ENCODE data around the gene SPARC.

SPARC gene

DNA sequence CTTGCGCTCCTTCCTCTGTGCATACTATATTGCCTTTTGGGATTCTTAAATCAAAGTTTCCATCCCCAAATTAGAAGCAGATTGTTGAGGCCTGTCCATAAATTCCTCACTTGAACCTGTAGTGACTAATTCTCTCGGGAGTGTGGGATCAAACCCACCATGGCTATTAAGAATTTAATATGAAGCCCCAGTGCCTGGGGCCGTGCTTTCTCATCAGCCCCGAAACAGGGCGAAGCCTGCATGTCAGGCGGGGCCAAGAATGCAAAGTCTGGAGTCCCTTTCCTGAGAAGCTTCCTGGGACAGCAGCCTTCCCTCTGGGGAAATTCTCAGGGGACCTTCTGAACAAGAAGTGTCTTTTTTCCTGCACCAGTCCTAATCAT lies 66.3 kb downstream of the SPARC start:
- H3K27me3 ChIP-seq (replicated peaks): peaks cover 2% of the 10 kb centered on the region
- TF ChIP-seq, protein P1, sequence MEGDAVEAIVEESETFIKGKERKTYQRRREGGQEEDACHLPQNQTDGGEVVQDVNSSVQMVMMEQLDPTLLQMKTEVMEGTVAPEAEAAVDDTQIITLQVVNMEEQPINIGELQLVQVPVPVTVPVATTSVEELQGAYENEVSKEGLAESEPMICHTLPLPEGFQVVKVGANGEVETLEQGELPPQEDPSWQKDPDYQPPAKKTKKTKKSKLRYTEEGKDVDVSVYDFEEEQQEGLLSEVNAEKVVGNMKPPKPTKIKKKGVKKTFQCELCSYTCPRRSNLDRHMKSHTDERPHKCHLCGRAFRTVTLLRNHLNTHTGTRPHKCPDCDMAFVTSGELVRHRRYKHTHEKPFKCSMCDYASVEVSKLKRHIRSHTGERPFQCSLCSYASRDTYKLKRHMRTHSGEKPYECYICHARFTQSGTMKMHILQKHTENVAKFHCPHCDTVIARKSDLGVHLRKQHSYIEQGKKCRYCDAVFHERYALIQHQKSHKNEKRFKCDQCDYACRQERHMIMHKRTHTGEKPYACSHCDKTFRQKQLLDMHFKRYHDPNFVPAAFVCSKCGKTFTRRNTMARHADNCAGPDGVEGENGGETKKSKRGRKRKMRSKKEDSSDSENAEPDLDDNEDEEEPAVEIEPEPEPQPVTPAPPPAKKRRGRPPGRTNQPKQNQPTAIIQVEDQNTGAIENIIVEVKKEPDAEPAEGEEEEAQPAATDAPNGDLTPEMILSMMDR (IDR thresholded peaks at IDR 0.05; ENCODE audit: low read depth, low read length, missing control alignments): no peak
- no peaks in the 10 kb centered on the region for H3K36me3 ChIP-seq (replicated peaks)
- no peak overlapping the region for H3K27ac ChIP-seq
- no peak overlapping the region for H3K4me3 ChIP-seq (ENCODE audit: low read depth, low read length)
- DNase-seq: no peak
- in situ Hi-C loops (cut with HindIII; ENCODE audit: low pct_ligation_motif_present, low sequenced_read_pairs): no loop called here

DNA sequence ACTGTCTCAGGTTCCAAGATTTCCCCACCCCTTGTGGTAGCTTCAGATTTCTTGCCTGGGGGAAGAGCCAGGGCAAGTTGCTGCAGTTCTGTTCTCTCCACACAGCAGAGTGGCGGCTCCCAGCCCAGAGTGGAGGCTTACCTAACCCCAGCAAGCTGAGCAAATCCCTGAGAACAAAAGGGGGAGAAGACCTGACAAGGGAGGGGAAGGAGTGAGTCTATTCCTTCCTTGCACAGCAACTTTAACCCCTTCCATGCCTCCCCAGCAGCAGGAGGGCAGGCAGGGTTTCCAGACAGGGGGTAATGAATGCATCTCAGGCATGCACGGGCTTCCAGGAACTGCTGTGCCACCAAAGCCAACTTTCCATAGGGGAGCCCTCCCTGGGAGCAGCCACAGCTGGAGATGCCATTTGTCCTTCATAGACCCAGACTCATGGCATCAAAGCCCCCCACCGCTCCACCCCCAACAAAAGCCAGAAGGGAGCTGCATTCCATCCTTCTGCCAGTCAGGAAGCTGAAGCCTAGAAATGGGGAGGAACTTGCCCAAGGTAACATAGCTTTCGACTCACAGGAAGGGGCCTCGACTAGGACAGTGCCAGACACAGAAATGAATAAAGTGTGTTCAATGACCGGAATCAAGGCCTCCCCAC lies 66.8 kb downstream of the SPARC start:
- in situ Hi-C loops (cut with HindIII; ENCODE audit: low pct_ligation_motif_present, low sequenced_read_pairs): no loop called here
- Histone ChIP-seq H3K27ac (no peak overlapping the region), H3K4me3 (ENCODE audit: low read depth, low read length) (no peak overlapping the region), H3K27me3 (replicated peaks) (peaks cover 2% of the 10 kb centered on the region), H3K36me3 (replicated peaks) (no peaks in the 10 kb centered on the region)
- no peak for DNase-seq
- TF ChIP-seq, protein P1 (IDR thresholded peaks at IDR 0.05; ENCODE audit: low read depth, low read length, missing control alignments): no peak

DNA sequence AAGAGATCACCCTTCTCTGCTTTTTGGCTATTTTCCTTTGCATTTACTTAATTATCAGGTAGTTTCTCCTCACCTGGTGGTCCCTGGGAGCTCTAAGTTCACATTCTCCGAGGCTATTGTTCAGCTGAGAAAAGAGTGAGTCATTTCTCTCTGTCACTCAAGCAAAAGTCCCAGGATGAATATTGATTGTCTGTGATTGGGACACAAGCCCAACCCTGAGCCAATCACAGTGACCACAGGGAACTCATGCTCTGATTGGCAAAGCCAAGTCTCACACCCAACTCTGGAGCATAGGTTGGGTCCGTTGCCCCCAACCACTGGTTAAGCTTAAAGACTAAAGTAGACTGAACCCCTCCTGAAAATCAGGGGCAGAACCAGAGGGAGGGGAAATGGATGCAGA lies 67.8 kb downstream of the SPARC start:
- peaks cover 2% of the 10 kb centered on the region for H3K27me3 ChIP-seq (replicated peaks)
- TF ChIP-seq, protein P1 (IDR thresholded peaks at IDR 0.05; ENCODE audit: low read depth, low read length, missing control alignments): no peak
- DNase-seq: no peak
- in situ Hi-C loops (cut with HindIII; ENCODE audit: low pct_ligation_motif_present, low sequenced_read_pairs): no loop called here
- H3K27ac ChIP-seq: no peak overlapping the region
- H3K4me3 ChIP-seq (ENCODE audit: low read depth, low read length): no peak overlapping the region
- no peaks in the 10 kb centered on the region for H3K36me3 ChIP-seq (replicated peaks)

DNA sequence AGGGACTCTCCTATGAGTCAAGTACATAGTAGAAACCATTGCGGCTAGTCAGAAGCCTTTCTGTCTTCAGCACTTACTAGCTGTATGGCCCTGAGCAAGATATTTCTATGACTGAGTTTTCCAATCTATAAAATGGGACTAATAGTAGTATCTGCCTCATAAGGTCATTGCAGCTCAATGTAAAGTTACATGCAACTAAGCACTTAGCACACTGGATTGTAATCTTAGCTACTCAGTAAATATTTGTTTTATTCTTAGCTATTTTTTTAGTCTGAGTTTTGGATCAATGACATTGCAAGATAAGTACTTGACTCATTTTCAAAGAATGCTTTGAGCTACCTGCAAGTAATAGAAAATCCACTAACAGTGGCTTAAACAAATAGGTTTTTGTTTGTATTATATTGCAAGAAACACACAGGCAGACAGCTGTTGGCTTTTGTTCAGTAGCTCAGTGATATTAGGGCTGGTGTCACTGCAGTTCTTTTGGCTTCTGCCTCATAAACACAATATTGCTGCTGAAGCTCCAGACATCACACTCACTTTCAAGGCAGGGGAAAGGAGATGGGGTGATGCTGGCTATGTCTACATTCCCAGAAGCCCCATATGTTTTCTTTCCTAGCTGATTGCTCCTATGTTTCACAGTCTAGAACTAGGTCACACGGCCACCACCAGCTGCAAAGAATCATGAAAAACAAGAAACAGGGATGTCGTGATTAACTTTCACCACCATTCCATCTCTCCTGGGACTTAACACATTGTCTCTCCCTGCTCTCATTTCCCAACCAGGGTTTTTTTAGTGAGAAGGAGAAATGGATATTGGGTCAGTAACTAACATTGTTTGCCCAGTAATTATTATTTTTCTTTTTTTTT lies 68.6 kb downstream of the SPARC start:
- Histone ChIP-seq H3K27me3 (replicated peaks) (peaks cover 2% of the 10 kb centered on the region), H3K4me3 (ENCODE audit: low read depth, low read length) (no peak overlapping the region), H3K27ac (no peak overlapping the region), H3K36me3 (replicated peaks) (no peaks in the 10 kb centered on the region)
- in situ Hi-C loops (cut with HindIII; ENCODE audit: low pct_ligation_motif_present, low sequenced_read_pairs): no loop called here
- DNase-seq: no peak
- TF ChIP-seq, protein P1 (IDR thresholded peaks at IDR 0.05; ENCODE audit: low read depth, low read length, missing control alignments): no peak

DNA sequence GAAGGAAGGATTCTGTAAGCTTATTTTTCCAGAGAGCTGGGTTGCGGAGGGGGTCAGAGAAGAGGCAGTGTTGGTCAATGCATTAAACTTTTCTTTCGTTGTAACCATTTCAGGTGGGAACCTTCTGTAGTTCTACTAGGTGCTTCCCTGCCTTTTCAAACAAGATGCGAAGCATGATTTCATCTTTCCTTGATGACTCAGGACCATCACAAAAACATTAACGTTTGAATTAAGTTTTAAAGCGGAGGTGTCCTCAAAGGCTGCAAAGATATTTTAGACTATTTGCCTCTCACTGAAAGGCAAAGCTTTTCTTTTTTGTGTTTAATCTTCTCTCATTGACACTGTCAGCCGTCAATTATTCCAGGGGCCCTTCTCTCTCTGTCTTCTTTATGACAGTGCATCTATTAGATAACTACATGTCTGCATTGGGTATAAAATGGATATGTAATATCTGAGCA lies 69.3 kb downstream of the SPARC start:
- TF ChIP-seq, protein P1 (IDR thresholded peaks at IDR 0.05; ENCODE audit: low read depth, low read length, missing control alignments): no peak
- DNase-seq: no peak
- Histone ChIP-seq H3K4me3 (ENCODE audit: low read depth, low read length) (no peak overlapping the region), H3K36me3 (replicated peaks) (no peaks in the 10 kb centered on the region), H3K27ac (no peak overlapping the region), H3K27me3 (replicated peaks) (peaks cover 2% of the 10 kb centered on the region)
- in situ Hi-C loops (cut with HindIII; ENCODE audit: low pct_ligation_motif_present, low sequenced_read_pairs): no loop called here

Data from brain microvascular endothelial cell (primary cell).